HG02678 (cell line): Measurements from ENCODE around the gene MEG3.

Source experiments
- ATAC-seq: cut with Tn5 transposase; IDR thresholded peaks from one replicate; pipeline ENCODE4 v1.9.1; 2021; ENCODE audit warnings: mild to moderate bottlenecking, moderate library complexity; ENCODE audit not compliant: unreplicated experiment

Gene MEG3

DNA sequence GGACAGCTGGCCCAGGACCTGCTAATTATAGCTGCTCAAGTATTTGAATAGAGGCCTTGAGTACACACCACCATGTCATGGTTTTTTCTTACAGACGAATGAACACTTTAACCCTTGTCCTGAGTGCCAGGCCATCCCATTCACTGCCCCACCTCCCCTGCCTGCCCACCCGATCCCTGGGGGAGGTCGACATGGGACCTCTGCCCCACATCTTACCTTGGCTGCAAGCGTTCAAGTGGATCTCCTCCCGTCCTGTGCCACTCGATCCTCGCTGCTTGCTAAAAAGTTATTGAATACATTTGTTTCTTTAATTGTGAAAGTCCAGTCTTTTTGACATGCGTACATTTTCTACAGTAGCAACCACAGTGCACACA, 67.3 kb downstream of the MEG3 start:
- no peak for ATAC-seq

DNA sequence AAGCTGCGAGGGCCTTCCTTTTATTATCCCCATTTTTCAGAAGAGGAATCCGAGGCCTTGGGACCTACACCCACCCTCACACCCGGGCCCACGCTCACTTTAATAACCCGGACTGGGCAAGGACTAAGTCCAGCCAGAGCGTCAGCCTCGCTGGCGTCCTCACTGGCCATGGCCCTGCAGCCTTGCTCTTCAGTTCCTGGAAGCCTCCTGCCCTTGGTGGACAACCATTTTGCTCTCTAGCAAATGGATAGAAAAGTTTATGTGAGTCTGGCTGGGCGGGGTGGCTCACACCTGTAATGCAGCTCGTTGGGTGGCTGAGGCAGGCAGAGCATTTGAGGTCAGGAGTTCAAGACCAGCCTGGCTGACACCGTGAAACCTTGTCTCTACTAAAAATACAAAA, 67.8 kb downstream of the MEG3 start:
- ATAC-seq = no peak

DNA sequence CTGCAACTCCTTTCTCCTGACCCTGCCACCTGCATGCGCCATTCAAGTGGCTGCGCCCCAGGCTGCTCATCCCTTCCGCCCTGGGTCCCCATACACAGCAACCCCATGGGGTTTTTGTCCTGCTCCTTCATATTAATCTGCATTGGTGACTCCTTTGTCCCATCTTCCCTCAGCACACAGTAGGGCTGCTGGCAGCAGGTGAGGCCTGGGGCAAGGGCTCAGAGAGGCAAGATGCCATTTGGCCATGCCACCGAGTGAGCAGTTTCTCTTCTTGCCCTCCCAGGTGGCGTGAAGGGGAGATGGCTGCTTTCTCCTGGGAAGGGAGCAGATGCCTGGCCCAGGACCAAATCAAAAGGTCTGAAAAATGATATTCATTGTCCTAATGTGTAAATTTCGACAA, 68.5 kb downstream of the MEG3 start:
- no peak for ATAC-seq

DNA sequence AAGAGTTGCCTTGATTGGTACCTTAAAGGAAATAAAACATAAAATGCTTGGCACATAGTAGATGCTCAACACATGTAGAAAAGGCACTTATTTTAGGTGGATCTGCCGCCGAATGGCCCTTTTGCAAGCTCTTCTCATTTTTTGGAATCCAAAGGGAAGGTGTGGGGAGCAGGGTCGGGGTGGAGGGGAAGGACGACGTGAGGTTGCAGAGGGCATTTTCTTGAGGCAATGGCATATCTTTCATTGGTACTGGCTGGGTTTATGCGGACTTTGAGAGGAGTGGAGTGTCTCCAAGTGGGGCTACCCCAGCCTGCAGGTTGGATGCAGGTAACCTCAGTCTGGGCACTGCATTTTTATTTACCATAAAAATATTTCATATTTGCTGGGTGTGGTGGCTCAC, 69.5 kb downstream of the MEG3 start:
- no peak for ATAC-seq

DNA sequence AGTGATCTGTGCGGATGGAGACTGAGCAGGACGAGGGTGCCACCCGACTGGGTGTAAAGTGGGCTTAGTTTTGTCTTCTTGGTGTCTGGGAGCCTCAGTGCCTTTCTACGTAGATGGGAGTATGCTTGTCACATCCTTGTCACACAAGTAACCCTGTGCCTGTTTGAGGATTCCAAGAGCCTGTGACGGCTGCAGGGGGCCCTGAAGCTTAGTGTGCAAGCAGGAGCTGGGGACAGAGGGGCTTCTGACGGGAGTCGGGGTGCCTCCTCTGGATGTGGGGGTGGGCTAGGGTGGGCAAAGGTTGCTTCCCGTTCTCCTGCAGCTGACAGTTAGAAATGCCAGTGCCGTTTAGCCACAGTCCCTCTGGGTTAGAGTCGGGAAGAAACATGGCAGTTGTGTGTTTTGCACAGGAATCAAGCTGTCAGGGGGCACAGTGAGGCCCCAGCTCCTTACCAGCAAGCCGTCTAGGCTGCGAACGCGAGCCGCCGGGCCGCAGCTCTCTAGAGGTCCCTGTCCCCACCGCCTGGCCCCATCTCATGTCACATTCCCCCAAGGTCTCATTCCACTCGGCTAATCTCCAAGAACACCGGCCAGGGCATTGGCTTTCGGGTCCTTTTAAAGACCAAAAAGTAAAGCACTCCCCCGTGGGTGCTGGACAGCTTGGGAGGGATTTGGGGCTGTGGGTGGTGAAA, 70.6 kb downstream of the MEG3 start:
- ATAC-seq = no peak

DNA sequence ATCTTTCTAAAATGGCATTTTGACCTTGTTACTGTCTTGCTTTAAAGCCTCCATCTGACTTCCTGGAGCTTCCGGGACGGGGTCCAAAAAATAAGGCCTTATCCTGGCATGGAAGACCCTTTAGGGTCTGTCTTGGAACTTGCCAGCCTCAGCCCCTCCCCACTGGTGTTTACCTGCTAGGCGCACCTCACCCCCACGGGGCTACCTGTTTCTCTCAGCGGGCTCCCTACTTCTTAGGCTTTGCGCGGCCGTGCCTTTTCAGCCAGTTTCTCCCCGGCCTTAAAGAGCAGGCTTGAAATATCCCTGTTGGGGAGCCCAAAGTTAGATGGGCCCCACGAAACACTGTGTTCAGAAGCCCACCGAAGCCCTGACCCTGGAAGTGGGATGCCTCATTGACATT, 72.5 kb downstream of the MEG3 start:
- no peak for ATAC-seq

DNA sequence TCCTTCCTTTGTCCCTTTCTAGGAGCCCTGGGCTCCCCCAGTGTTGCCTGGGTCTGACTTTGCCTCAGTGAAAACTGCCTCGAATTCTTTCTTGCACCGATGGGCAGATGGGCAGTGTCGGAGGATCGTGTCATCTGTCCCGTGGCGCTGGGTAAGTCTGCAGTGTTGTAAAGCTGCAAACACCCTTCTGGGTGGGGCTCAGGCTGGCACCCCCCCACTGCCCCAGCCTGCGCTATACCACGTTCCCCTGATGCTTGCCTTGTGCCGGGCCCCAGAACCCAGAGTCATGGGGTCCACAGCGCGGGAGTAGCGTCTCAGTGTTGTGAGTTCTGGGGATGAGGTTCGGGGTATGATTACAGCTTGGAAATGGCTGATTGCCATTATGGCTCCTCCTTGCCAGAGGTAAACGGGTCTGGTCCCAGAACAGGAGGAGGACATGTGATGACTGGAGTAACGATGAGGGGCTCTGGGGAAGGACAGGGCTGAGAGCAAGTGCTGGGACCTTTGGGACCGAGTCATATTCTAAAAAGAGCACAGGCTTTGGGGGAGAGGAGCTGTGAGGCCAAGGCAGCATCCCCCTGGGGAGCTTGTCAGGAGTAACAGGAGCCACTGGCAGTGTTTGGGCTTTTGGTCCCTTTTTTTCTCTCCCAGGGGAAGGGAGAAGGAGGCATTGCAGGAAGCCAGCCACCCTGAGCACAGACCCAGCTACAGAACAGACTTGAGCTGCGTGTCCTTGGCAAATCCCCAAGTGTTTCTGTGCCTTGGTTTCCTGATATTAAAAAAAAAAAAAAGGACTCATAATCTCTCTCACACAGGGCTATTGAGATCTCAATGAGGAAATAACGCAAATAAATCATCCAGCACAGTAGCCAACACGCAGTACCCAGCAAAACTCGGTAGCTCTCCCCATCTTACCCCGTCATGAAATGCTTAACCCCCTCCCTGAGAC, 73.3 kb downstream of the MEG3 start:
- ATAC-seq = no peak

DNA sequence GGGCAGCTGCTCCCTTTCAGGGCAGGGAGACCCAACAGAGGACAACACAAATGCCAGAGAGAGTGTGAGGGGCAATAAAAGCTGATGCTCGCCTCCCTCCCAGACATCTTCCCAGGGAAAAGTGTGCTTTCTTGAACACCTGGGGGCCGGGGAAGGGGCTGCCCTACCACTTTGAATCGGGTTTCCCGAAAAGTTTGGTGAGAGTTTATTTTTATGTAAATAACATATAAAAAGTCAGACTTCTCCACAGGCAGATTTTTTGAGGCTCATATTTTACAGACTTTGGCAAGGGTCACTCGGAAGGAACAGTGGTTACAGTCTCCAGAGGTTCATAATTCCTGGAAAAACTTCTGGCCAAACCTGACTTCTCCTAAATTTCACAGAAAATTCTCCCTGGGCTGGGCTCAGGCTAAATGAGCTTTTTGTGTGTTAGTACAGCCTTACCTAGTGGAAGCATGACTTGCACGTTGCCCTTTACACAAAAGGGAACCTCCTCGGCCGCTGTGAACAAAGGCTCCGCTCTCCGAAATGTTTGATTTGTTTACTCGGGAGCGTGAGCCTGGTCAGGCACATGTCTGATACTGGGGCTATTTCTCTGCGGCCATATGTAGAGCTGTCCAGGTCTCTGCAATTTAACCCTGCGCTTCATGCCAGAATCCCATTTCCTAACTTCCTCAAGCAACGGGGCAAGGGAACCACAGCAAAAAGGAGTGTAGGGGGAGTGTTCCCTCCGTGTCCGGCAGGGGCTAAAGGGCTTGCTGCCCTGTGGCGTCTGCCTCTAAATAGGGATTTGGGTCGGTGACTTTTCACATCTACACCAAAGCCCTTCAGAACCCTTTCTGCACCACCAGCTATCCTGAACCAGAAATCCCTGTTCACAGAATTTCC, 74.2 kb downstream of the MEG3 start:
- ATAC-seq = no peak

DNA sequence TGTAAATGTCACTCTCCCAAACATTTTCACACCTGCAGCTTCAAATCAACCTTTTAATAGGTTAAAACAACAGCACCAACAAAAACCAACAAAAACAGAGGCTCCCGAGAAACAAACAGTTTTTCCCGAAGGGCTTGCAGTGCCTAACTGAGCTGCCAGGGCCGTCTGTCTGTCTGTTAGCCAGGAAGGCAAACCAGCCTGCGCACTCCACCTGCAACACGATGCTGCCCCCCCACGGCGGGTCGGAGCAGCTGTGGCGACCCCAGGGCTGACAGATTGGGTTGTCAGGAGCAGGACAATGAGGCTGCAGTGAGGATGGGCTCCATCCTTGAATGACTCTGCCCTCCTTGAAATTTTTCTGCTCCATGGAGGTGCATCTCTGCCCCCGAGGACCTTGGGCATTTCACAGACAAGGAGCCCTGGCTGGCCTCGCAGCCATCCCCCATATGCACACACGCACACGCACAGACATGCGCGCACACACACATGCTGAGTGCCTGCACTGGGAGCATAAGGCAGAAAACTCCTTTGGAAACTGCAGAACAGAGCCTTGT, 75.0 kb downstream of the MEG3 start:
- ATAC-seq = no peak

DNA sequence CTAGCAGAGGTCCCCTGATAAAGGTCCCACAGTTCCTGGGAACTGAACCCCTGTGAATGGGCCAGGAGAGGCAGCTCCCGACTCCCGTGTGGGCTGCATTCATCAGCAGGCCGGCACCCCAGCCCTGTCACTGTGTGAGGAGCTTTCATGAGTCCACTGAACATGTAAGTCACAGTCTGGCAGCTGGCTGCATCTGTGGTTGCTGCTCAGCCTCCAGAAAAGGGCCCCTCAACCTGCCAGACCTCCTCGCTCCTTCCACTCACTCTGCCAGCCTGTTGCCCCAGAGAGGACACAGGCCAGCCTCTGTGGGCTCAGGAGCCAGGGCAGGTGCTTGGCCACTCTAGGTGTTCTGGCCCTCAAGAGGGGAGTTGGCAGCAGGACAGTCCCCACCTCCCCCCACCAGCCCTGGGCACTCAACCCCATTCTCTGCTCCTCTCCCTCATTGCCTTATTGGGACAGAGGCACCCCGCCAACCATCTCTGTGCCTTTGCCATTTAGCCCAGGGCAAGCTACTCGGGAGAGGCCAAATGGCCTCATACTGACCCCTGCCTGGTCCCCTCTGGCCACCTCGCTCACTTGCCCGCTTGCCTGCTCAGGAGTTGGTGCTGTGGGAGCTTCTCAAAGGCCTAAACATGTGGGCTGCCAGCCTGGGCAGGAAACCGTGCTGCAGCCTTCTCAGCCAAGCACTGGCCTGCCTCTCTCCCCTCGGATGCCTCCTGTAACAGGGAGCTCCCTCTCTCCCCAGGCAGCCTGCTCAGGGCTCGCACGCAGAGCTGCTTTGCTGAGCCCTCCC, 75.7 kb downstream of the MEG3 start:
- no peak for ATAC-seq

DNA sequence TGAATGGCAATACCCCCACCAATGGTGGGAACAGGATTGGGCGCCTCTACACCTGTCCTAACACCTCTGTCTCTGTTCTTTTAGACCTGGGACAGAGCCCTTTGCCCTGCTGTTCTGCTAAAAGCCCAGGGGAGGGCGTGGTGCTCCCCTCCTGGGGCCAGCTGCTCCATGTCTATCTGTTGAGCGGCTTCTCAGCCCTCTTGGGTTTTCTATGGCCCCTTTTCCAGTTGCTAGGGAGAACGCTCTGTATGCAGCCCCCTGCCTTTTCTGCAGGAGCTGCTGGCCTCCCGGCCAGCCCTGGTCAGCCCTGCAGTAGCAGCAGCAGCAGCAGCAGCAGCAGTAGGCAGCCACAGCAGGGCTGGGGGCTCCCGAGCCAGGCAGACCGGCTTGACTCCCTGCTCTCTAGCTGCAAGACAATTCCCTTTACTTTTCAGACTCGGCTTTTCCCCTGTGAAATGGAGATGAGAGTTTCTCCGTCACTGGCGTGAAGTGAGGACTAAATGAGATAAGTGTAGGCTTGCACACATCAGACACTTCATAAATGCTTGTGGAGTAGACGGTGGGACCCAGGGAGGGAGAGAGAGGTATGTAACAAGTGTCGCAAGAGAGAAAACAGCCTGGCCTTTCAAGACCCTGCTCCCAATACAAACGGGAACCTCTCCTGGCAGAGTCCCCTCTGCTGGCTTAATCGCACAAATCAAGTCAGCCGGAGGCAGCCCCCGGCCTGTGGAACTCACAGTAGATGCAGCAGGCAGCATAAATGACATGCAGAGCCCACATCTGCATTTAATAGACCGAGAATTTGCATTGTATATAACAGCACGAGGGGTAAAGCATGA, 76.6 kb downstream of the MEG3 start:
- ATAC-seq = no peak

DNA sequence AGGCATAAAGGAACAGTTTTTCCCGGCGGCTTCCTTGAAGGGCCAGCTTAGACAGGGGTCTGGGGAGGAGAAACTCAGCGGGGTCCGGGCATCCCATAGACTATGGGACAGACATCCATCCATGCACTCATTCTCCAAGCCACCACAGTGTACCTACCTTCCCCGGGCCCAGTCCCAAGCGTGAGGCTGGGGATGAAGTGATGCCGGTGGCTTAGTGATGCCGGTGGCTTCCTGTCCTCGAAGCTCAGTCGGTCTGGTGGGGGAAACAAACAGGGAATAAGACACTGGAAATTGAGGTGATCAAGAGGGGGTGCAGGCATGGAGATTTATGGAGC, 77.2 kb downstream of the MEG3 start:
- no peak for ATAC-seq

DNA sequence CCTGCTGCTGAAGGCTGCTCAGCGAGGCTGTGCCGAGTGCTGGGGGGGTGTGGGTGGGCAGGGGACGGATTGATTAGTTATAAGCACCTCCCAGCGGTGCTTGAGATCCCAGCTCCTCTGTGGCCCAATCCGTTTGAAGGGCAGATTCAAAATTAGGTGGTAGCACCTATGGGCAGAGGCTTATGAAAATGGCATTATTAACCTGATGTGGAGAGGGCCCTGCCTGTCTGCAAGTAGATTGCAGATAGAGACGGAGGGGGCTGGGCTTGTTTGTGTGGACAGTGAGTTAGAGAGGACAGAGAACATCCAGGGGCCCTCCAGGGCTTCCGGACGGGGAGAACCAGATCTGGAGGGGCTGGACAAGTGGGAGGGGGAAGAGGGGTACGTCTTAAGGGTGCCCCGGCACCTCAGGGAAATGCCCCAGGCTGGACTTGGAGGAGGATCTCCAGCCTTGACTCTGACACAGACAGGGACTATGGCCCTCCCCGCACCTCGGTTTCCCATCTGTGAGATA, 77.8 kb downstream of the MEG3 start, which contains the start of gene RTL1:
RTL1 (minus strand) TSS at position 51 of the 514 bp plus-strand sequence. CDS start 18,934 bp downstream, outside the sequence.
- no peak for ATAC-seq

DNA sequence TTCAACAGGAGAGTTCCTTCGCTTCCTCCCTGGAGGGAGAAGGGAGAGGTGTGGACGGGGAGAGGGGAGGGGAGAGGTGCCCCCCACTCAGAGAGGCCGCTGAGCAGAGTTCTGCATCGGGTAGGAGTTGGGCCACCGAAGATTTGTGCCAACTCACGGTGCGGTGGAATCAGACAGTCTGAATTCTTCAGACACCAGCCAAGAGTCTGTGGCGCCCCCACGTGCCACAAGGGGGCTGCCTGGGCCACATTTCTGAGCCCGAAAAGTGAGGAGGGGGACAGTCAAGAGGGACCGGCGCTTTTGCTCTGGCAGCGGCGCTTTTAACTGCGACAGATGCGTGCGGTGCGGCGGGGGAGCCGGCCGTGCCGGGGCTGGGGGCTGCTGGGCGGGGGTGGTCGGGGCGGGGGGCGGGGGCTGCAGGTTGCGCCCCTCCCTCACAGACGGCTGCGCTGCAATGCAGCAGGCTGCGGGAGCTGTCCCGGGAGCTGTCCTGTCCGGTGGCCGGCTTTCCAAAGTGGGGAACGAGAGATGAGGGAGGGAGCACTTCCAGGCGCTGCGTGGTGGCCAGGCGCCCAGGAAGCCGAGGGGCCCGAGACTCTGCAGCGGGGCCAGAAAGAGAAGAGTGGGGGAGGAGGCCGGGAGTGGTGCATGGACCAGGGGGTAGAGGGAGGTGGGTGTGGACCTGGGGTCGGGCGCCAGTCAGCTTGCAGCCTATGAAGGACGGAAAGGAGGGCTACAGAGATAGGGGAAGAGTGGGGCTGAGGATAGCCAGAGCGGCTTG, 78.6 kb downstream of the MEG3 start:
- no peak for ATAC-seq

DNA sequence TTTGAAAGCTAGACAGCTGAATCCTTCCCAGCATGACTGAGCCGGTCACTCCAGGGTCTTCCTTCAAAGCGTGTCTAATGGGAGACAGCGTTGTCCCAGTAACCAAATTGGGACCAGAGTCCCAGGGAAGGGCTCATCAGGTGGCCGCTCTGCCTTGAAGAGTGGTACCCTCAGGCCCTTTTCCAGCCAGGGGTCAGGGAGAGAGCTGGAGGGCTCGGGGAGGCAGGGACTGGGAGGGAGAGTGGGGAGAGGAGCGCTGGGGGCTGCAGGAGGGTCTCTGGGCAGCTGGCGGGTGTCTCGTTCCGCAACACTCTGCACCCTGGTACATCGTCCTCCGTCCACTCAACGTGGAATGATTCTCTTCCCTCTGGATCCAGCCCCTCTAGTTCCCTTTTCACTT, 79.2 kb downstream of the MEG3 start:
- no peak for ATAC-seq

DNA sequence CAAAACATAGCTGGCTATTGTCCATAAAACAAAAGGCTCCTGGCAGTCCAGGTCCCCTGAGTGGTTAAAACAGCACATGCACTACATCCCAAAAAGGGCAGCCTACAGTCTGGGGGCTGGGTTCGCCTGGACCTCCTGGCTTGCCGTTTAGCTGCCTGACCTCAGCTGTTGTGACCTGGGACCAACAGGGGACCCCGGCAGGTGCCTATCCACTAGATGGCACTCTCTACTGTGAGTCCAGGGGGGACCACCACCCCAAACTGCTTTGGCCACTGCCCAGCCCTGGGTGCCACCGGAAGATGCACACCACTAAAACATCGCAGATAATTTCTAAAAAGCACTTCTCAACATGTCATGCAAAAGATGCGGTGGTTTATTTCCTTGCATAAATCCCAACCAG, 80.5 kb downstream of the MEG3 start:
- no peak for ATAC-seq

DNA sequence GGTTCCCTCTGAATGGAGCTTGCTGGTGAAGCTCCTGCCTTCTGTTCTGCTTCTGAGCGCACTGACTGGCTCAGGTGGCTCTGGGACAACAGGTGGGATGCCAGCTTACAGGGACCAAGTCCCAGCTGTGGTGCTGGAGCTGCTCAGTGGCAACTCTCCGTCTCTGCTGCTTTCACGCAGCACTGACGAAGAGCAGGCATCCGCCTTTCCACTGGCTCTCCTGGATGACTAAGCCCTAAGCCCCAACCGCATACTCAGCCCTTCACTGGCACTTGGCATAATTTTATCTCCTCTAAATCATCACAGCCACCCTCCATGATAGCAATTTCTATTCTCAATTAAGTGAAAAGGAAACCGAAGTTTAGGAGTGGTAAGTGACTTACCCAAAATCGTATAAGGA, 81.3 kb downstream of the MEG3 start:
- ATAC-seq = no peak

DNA sequence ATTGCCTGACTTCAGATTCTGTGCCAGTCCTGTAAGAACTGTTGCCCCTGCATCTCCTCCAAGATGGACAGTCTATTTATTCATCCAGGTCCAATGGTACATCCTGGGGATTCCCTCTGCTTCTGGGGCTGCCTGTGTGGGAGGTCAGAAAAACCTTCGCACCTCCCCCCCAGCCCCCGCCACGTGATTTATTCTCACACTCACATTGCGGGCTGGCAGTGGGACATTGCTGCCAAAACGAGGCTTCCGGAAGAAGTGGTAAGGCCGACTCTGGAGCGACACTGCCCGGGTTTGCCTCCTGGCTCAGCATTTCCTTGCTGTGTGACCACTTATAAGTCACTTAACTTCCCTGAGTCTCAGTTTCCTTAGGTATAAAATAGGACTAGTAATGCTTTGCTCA, 83.5 kb downstream of the MEG3 start:
- ATAC-seq = no peak
